GM21737 (cell line): Measurements from ENCODE around the gene FIG4.
"Not testable (repeated sequence)": the region's sequence is repeated elsewhere in the genome, so short reads cannot be mapped to it uniquely, and the experiment has no call there.

ENCODE experiments used
- ATAC-seq: cut with Tn5 transposase; IDR thresholded peaks from one replicate; pipeline ENCODE4 v1.9.1; 2021; ENCODE audit warnings: mild to moderate bottlenecking, moderate library complexity; ENCODE audit not compliant: unreplicated experiment

Gene FIG4

GRCh38 chr6:109690737-109691621 is at the start of gene FIG4, which contains the start of gene AK9:
FIG4 (plus strand) TSS chr6:109691296; CDS start chr6:109691436, 140 bp downstream.
AK9 (minus strand) TSS chr6:109691202; CDS start chr6:109675745, 15,457 bp downstream.
- peak; percentile 93 for ATAC-seq

DNA sequence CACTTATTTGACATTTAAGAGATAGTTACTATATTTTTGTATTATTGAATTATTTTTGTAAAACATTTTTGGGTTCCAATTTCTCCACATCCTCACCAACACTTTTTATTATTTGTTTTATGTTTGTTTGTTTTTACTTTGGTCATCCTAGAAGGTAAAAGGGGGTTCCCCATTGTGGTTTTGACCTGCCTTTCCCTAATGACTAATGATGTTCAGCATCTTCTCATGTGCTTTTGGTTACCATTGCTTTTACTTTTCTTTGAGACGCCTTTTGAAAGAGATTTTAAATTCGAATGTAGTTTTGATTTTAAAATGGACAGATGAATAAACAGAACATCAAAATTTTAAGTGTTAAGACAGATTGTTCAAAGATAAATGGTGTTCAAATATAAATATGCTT is 47.0 kb upstream of the FIG4 start:
- ATAC-seq = no peak

GRCh38 chr6:109653264-109653663 is 37.8 kb upstream of the FIG4 start:
- ATAC-seq = no peak

GRCh38 chr6:109655761-109656262 is 35.3 kb upstream of the FIG4 start:
- no peak for ATAC-seq

DNA sequence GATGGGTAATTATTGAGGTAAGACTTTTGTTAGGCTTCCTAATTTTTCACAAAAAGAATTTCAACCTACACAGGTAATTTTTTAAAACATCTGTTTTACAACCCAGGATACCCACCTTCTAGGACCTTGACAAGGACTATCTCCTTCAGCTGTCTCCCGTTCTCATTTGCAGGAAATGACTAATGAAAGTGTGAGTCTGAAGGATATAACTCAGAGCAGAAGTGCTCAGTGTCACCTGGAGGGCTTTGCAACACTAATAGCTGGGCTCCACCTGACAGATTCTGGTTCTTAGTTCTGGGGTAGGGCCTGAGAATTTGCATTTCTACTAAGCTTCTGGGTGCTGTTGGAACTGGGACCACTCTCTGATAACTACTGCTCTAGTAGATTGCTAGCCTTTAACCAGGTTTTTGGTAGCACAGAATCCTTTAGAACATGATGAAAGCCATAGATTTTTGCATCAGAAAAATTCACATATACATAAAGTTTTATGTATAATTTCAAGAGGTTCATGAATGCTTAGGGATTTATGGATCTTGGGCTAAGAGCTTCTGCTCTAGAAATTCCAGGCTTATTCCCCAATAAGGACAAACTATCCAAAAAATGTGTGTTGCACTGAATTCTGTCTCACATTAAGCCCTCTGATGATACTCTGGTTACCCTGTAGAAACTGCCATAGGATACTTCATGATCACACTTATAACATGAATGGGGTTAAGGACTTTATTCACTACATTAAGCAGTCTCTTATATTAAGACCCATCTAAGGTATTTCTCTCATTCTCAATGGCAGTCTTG is 30.4 kb upstream of the FIG4 start:
- ATAC-seq = no peak

GRCh38 chr6:109662192-109662591 is 28.9 kb upstream of the FIG4 start:
- ATAC-seq = no peak

- no peak for ATAC-seq
These were observed 21.3 kb upstream of the FIG4 start for GRCh38 chr6:109669811-109670210.

- no peak for ATAC-seq
These were observed 19.4 kb upstream of the FIG4 start for GRCh38 chr6:109671733-109672132.

- no peak for ATAC-seq
These were observed 18.9 kb upstream of the FIG4 start for GRCh38 chr6:109672175-109672574.

GRCh38 chr6:109672839-109673238 is 18.3 kb upstream of the FIG4 start:
- no peak for ATAC-seq

DNA sequence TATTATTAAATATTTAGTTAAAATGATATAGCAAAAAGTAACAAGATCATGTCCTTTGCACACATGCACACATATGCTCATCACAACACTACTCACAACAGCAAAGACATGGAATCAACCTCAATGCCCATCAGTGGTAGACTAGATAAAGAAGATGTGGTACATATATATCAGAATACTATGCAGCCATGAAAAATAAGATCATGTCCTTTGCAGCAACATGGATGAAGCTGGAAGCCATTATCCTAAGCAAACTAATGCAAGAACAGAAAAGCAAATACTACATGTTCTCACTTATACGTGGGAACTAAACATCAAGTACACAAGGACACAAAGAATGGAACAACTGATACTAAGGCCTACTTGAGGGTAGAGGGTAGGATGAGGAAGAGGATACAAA is 14.4 kb upstream of the FIG4 start:
- ATAC-seq = no peak

GRCh38 chr6:109678240-109678639 is 12.9 kb upstream of the FIG4 start:
- ATAC-seq = no peak

DNA sequence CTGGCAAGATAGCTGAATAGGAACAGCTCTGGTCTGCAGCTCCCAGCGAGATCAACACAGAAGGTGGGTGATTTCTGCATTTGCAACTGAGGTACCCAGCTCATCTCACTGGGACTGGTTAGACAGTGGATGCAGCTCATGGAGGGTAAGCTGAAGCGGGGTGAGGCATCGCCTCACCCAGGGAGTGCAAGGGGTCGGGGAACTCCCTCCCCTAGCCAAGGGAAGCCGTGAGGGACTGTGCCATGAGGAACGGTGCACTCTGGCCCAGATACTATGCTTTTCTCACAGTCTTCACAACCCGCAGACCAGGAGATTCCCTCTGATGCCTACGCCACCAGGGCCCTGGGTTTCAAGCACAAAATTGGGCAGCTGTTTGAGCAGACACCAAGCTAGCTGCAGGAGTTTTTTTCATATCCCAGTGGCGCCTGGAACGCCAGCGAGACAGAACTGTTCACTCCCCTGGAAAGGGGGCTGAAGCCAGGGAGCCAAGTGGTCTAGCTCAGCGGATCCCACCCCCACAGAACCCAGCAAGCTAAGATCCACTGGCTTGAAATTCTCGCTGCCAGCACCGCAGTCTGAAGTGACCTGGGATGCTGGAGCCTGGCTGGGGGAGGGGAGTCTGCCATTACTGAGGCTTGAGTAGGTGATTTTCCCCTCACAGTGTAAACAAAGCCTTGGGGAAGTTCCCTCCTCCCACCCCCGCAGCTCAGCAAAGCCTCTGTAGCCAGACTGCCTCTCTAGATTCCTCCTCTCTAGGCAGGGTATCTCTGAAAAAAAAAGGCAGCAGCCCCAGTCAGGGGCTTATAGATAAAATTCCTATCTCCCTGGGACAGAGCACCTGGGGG is 12.2 kb upstream of the FIG4 start:
- not testable (repeated sequence) for ATAC-seq

DNA sequence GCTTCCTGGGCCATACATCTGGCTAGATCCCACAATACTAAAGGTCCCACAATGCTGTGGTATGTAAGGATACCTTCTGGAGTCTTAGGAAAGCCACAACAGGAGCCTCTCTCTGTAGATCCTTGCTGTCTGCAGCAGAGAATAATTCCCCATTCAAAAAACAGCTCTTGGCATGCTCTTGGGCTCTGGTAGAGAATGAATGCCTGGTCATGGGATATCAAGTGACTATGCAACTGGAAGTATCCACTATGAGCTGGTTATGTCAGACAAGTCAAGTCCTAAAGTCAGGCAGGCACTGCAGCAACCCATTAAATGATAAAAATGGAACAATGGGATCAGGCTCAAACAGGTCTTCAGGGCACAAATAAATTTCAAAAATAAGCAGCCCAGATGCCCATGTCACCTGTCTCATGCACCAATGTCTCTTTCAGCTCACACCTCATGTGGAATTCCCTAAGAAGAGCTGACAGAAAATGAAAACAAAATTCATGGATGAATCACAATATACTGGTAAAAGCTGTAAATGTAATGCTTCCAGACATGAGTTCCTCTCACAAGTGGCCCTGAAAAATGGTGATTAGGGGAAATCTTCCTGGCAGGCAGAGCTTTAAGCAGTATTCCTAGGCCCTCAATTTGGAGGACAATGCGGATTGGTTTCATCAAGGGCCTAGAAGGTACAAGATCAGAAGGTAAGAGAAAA is 4.4 kb upstream of the FIG4 start:
- no peak for ATAC-seq

- ATAC-seq = no peak
These were observed 3.8 kb upstream of the FIG4 start for GRCh38 chr6:109687271-109687761.

- ATAC-seq = no peak
These were observed 741 bp upstream of the FIG4 start for GRCh38 chr6:109690373-109690736.

- ATAC-seq = no peak
These were observed 2.0 kb downstream of the FIG4 start for GRCh38 chr6:109693111-109693510.

- no peak for ATAC-seq
These were observed 4.4 kb downstream of the FIG4 start for GRCh38 chr6:109695468-109695867.

DNA sequence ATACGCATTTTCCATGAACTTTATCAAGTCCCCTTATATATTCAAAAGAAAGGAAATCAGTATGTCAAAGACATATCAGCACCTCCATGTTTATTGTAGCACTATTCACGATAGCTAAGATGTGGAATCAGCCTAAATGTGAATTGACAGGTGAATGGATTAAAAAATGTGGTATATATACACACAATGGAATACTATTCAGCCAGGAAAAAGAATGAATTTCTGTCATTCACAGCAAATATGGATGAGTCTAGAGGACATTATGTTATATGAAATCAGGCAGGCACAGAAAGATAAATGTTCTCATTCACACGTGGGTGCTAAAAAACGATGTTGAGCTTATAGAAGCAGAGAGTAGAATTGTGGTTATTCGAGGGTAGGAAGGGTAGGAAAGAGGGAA is 5.3 kb downstream of the FIG4 start:
- ATAC-seq = no peak

DNA sequence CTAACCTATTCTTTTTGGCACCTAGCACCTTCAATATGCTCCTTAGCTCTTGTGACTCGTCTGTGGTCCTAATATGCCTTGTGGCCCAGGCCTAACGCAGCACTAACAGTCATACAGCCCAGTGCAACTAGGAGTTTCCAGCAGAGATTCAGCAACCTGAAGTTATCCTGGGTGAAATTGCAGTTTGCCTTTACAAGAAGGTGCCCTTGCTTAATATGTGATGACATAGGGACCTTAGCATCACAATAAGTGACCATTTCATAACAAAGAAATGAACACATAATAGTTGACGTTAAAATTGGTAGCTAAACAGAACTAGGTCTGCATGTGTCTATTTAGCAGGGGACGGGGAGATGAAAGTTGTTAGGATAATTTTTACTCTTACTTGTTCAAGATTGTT is 10.1 kb downstream of the FIG4 start:
- ATAC-seq = no peak
